ENCODE results near the gene ACOT9. TPM values are rescaled to one million over a fixed set of nuclear protein-coding genes. Genes with fewer than 3 reads are reported as not detected.
"Not testable (repeated sequence)": the region's sequence is repeated elsewhere in the genome, so short reads cannot be mapped to it uniquely, and the experiment has no call there.

ACOT9 gene
- 41.1 and 47.0 TPM in 2 replicates for total RNA-seq (2014; rRNA removed; shearing (Covaris generic))

- peak; percentile 95 for DNase-seq (ENCODE audit: low spot score)
Observed at GRCh38 chrX:23742697-23743622, at the start of gene ACOT9. TSS of gene ACOT9 (minus strand) at chrX:23743276. CDS start at chrX:23743144, 132 bp downstream.

- no peak for DNase-seq (ENCODE audit: low spot score)
Observed at GRCh38 chrX:23790155-23790497, 47.0 kb upstream of the ACOT9 start.

- DNase-seq (ENCODE audit: low spot score): no peak
Observed at GRCh38 chrX:23789386-23790154, 46.5 kb upstream of the ACOT9 start.

GRCh38 chrX:23788946-23789345 is 45.9 kb upstream of the ACOT9 start:
- no peak for DNase-seq (ENCODE audit: low spot score)

- DNase-seq (ENCODE audit: low spot score): no peak
Observed at GRCh38 chrX:23788521-23788920, 45.4 kb upstream of the ACOT9 start.

- DNase-seq (ENCODE audit: low spot score): no peak
Observed at GRCh38 chrX:23787745-23788118, 44.7 kb upstream of the ACOT9 start.

- DNase-seq (ENCODE audit: low spot score): no peak
Observed at GRCh38 chrX:23786268-23786815, 43.3 kb upstream of the ACOT9 start.

- DNase-seq (ENCODE audit: low spot score): no peak
Observed at GRCh38 chrX:23785580-23785979, 42.5 kb upstream of the ACOT9 start.

- peak; percentile 45 for DNase-seq (ENCODE audit: low spot score)
Observed at GRCh38 chrX:23784470-23785331, 41.6 kb upstream of the ACOT9 start.

- no peak for DNase-seq (ENCODE audit: low spot score)
Observed at GRCh38 chrX:23783589-23784469, 40.8 kb upstream of the ACOT9 start.

- DNase-seq (ENCODE audit: low spot score): peak; percentile 87
Observed at GRCh38 chrX:23782863-23783588, 40.0 kb upstream of the ACOT9 start, which contains the start of gene SAT1. TSS of gene SAT1 (plus strand) at chrX:23783173. CDS start at chrX:23783352, 179 bp downstream.

GRCh38 chrX:23782455-23782854 is 39.4 kb upstream of the ACOT9 start:
- no peak for DNase-seq (ENCODE audit: low spot score)

- DNase-seq (ENCODE audit: low spot score): peak; percentile 63
Observed at GRCh38 chrX:23779025-23779424, 35.9 kb upstream of the ACOT9 start.

GRCh38 chrX:23776363-23776762 is 33.3 kb upstream of the ACOT9 start:
- DNase-seq (ENCODE audit: low spot score): no peak

- DNase-seq (ENCODE audit: low spot score): peak; percentile 47
Observed at GRCh38 chrX:23773601-23774175, 30.6 kb upstream of the ACOT9 start.

GRCh38 chrX:23771086-23771485 is 28.0 kb upstream of the ACOT9 start:
- not testable (repeated sequence) for DNase-seq (ENCODE audit: low spot score)

GRCh38 chrX:23770142-23770541 is 27.1 kb upstream of the ACOT9 start:
- no peak for DNase-seq (ENCODE audit: low spot score)

- no peak for DNase-seq (ENCODE audit: low spot score)
Observed at GRCh38 chrX:23766650-23767551, 23.8 kb upstream of the ACOT9 start.

Measured in H4 (cell line).